Esophagus (tissue), 2 donors: ENCODE measurements around the gene CMTM4. TPM values are rescaled to one million over a fixed set of nuclear protein-coding genes. Genes with fewer than 3 reads are reported as not detected.

ENCODE experiments used
- H3K27ac ChIP-seq, 2 donors: one replicate each; pipeline ENCODE4 v1.5.1; 2013; ENCODE audit warnings: low read depth in 2 of 2, mild to moderate bottlenecking in 2 of 2, inconsistent platforms in 1 of 2, low read length in 1 of 2, moderate library complexity in 1 of 2
- H3K27me3 ChIP-seq, 2 donors: one replicate each; pipeline ENCODE4 v1.6.1; 2013; ENCODE audit warnings: low read length in 2 of 2, control low read depth in 1 of 2, mild to moderate bottlenecking in 1 of 2; ENCODE audit not compliant: insufficient read depth in 2 of 2, control insufficient read depth in 1 of 2
- H3K36me3 ChIP-seq, 2 donors: one replicate each; pipeline ENCODE4 v1.6.1; 2013; ENCODE audit warnings: low read length in 1 of 2; ENCODE audit not compliant: control insufficient read depth in 2 of 2, insufficient read depth in 2 of 2
- H3K4me1 ChIP-seq, 2 donors: one replicate each; pipeline ENCODE4 v1.6.1; 2013; ENCODE audit warnings: low read length in 1 of 2; ENCODE audit not compliant: control insufficient read depth in 2 of 2, insufficient read depth in 2 of 2
- H3K4me3 ChIP-seq, 2 donors: one replicate each; pipeline ENCODE4 v1.5.1; 2013; ENCODE audit warnings: low read length in 2 of 2, mild to moderate bottlenecking in 2 of 2, low read depth in 1 of 2, moderate library complexity in 1 of 2
- H3K9me3 ChIP-seq, 2 donors: one replicate each; pipeline ENCODE4 v1.6.1; 2013; ENCODE audit warnings: mild to moderate bottlenecking in 2 of 2, low read depth in 1 of 2, low read length in 1 of 2, moderate library complexity in 1 of 2; ENCODE audit not compliant: control insufficient read depth in 2 of 2, insufficient read depth in 1 of 2
- WGBS, 2 donors: extraction: QIAGEN DNeasy Blood & Tissue Kit; methylation state at CpG; one replicate each; pipeline ENCODE4 v1.1.7; 2013; 5-methylcytosine and 5-hydroxymethylcytosine counted together
- polyA plus RNA-seq, 2 donors: library from polyadenylated mRNA; stranded (reverse); fragments of 200-250 nt; gene quantifications; one replicate each; pipeline ENCODE4 v1.2.3, GENCODE V29; 2013
- donor health status: healthy with polysubstance abuse.
- donor health status: Bipolar disorder and iron deficiency.

CMTM4 gene
- polyA plus RNA-seq, 2 donors: 5.1 to 7.3 TPM

DNA sequence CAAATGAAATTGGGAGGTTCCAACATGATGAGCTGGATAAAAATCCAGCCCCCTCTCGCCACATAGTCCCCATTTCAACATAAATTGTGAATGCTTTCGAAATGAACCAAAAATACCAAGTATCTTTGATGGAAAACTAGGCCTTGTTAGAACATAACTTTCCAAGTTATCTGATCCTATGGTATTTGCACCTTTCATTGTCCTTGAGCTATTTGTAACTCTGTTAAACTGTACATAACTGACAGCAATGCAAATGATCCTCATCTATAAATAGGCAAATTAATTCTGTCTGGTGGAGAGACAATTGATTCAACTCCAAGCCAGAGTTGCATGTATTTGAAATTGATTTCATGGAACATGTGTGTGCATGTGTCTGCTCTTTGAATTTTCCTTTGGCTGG, 18.2 kb downstream of the CMTM4 start:
- no peak overlapping the region for H3K4me3 ChIP-seq
- H3K36me3 ChIP-seq: peaks cover 0 to 5% of the 10 kb centered on the region in 2 donors
- peaks cover 0 to 3% of the 10 kb centered on the region in 2 donors for H3K4me1 ChIP-seq
- no peak overlapping the region for H3K27ac ChIP-seq
- H3K27me3 ChIP-seq: no peaks in the 10 kb centered on the region
- WGBS, 2 donors: 83 to 85% methylated on average over 2 of the region's 2 CpGs
- no peaks in the 10 kb centered on the region for H3K9me3 ChIP-seq

- H3K36me3 ChIP-seq: peaks cover 0 to 7% of the 10 kb centered on the region in 2 donors
- H3K27ac ChIP-seq: no peak overlapping the region
- WGBS, 2 donors: 86 to 96% methylated on average over 6 of the region's 6 CpGs
- H3K27me3 ChIP-seq: no peaks in the 10 kb centered on the region
- H3K4me3 ChIP-seq: no peak overlapping the region
- H3K4me1 ChIP-seq: peaks cover 0 to 3% of the 10 kb centered on the region in 2 donors
- no peaks in the 10 kb centered on the region for H3K9me3 ChIP-seq
Measured at GRCh38 chr16:66677836-66678235, 18.7 kb downstream of the CMTM4 start.

DNA sequence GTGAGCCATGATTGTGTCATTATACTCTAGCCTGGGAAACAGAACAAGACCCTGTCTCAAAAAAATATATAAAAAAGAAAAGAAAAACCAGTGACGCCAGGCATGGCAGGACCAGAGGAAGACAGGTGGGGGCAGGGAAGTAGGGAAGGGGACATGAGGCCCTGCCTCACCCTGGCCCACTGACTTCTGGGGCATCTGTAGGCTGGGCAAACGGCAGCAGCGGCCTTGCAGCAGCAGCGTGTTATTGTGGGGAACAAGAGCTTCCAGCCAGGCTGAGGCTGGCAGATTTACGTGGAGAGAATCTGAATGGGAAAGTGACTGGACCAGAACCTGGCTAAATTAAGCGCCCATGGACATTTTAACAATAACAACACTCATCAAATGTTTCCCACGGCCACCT, 19.4 kb downstream of the CMTM4 start:
- 90 to 95% methylated on average over 7 of the region's 7 CpGs for WGBS, 2 donors
- H3K27me3 ChIP-seq: no peaks in the 10 kb centered on the region
- no peak overlapping the region for H3K27ac ChIP-seq
- H3K36me3 ChIP-seq: peaks cover 0 to 7% of the 10 kb centered on the region in 2 donors
- H3K9me3 ChIP-seq: no peaks in the 10 kb centered on the region
- H3K4me3 ChIP-seq: no peak overlapping the region
- H3K4me1 ChIP-seq: peaks cover 0 to 3% of the 10 kb centered on the region in 2 donors

GRCh38 chr16:66676599-66676998, 19.9 kb downstream of the CMTM4 start:
- Histone ChIP-seq H3K27me3 (no peaks in the 10 kb centered on the region), H3K9me3 (no peaks in the 10 kb centered on the region), H3K36me3 (peaks cover 0 to 7% of the 10 kb centered on the region in 2 donors), H3K4me1 (peaks cover 0 to under 1% of the 10 kb centered on the region in 2 donors), H3K27ac (no peak overlapping the region), H3K4me3 (no peak overlapping the region)
- WGBS, 2 donors: 72 to 87% methylated on average over 3 of the region's 3 CpGs

DNA sequence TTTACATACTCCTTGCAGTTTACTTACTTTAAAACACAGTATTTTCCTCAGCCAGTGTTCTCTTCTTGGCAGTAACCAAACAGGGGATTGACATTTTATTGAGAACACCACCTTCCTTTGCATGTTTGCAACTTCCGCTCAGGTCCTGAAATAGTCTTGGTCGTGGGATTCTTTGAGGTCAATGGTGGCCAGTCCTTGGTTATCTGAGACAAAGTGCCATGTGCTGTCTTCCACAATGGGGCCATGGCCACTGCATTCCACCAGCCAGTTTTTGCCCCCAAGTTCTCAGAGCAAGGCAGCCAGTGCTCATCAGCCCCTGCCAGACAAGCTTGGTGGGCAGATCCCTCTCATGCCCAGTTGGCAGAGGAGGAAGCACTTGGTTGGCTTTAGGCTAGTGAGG, 22.9 kb downstream of the CMTM4 start:
- H3K4me1 ChIP-seq: no peaks in the 10 kb centered on the region
- peaks cover 0 to 7% of the 10 kb centered on the region in 2 donors for H3K36me3 ChIP-seq
- WGBS, 2 donors: 83 to 94% methylated on average over 2 of the region's 2 CpGs
- no peak overlapping the region for H3K27ac ChIP-seq
- no peaks in the 10 kb centered on the region for H3K9me3 ChIP-seq
- H3K4me3 ChIP-seq: no peak overlapping the region
- H3K27me3 ChIP-seq: no peaks in the 10 kb centered on the region

DNA sequence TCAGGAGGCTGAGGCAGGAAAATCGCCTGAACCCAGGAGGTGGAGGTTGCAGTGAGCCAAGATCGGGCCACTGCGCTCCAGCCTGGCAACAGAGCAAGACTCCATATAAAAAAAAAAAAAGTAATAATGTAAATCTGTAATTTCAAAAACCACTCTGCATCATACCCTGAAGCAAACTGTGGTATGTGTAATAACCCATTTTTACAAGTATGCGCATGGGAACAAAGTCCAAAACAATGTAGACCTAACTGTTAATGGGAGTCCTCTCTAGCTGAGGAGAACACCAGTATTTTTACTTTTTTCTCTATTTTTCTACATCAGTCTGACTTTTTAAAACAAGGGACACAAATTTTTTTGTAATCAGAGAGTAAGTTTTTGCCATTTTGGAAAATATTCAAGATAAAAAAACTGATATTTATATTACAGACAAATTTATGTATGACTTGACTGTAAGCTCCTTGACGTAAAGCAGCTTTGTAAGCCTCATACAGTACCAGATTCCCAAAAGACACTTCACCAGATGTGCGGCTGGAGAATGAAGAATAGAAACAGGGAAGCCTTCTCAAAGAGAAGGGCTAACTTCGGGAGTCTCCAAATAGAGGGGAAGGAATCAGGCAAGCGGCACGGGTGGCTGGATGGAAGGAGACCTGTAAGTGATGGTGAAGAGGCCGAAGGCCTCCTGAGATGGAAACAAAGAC, 25.7 kb downstream of the CMTM4 start:
- no peaks in the 10 kb centered on the region for H3K9me3 ChIP-seq
- 86 to 92% methylated on average over 10 of the region's 10 CpGs for whole genome bisulfite sequencing, 2 donors
- H3K27me3 ChIP-seq: no peaks in the 10 kb centered on the region
- H3K36me3 ChIP-seq: peaks cover 0 to 7% of the 10 kb centered on the region in 2 donors
- no peaks in the 10 kb centered on the region for H3K4me1 ChIP-seq
- H3K4me3 ChIP-seq: no peak overlapping the region
- no peak overlapping the region for H3K27ac ChIP-seq

DNA sequence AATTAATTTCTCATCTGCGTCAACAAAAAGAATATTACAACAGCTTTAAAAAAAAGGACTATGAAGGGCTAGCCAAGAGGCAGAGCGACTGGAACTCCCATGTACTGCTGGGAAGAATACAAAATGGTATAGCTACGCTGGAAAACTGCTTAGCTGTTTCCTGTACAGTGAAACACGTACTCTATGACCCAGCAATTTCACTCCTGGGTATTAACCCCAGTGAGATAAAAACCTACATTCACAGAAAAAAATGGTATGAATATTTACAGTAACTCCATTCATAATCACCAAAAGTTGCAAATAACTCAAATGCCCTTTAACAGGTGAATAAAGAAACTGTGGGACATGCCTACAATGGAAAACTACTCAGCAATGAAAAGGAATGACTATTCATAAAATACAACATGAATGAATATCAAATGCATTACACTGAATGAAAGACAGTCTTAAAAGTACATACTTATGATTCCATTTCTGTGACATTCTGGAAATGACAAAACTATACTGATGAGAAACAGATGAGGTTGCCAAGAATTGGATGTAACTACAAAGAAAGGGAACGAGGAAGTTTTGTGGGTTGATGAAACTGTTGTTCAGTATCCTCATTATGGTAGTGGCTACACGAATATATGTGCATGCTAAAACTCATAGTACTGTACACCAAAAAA, 27.6 kb downstream of the CMTM4 start:
- Histone ChIP-seq H3K27me3 (no peaks in the 10 kb centered on the region), H3K27ac (no peak overlapping the region), H3K4me1 (no peaks in the 10 kb centered on the region), H3K9me3 (no peaks in the 10 kb centered on the region), H3K36me3 (peaks cover 0 to 5% of the 10 kb centered on the region in 2 donors), H3K4me3 (no peak overlapping the region)
- WGBS, 2 donors: 73 to 74% methylated on average over 6 of the region's 6 CpGs

- no peaks in the 10 kb centered on the region for H3K4me1 ChIP-seq
- H3K4me3 ChIP-seq: no peak overlapping the region
- WGBS, 2 donors: 91 to 95% methylated on average over 1 of the region's 1 CpG
Measured at GRCh38 chr16:66667944-66668343, 28.6 kb downstream of the CMTM4 start.

DNA sequence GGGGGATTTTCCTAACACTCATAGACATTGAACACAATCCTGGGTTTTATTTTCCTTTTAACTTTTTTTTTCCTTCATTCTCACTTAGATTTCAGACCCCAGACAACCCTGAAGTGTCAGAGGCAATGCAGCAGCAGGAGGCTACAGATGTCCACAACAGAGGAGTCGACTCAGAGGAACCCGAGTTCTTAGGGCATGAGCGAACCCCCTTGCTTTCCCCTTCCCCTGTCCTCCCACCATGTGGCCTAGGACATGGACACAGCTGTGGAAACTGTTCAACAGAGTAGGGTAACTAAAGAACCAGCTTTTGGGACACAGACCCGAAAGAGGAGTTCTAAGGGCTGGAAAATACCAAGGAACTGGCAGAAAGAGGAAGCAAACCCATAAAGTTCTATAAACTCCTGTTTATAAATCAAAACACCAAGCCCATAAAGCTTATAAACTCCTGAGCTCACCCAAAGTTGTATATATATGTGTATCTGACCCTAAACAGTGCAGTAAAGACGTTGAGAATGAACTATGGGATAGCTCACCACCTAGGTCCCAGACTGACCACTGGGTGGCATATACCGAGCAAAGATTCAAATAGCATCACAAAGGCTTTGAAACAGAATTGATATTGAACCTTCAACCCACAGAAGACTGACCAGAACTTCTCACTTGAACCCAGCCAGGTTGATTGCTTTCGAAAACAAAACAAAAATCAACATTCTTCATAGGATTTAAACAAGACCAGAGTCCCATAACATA, 33.9 kb downstream of the CMTM4 start:
- no peaks in the 10 kb centered on the region for H3K27me3 ChIP-seq
- WGBS, 2 donors: 68 to 69% methylated on average over 7 of the region's 7 CpGs
- no peak overlapping the region for H3K27ac ChIP-seq
- no peaks in the 10 kb centered on the region for H3K36me3 ChIP-seq
- H3K9me3 ChIP-seq: no peaks in the 10 kb centered on the region
- H3K4me3 ChIP-seq: no peak overlapping the region
- H3K4me1 ChIP-seq: peaks cover 0 to 3% of the 10 kb centered on the region in 2 donors

More at GRCh38 chr16:66667944-66668343, 28.6 kb downstream of the CMTM4 start:
- Histone ChIP-seq H3K36me3 (no peaks in the 10 kb centered on the region), H3K27ac (no peak overlapping the region), H3K27me3 (no peaks in the 10 kb centered on the region), H3K9me3 (no peaks in the 10 kb centered on the region)
